AG04450 (cell line): ENCODE data around the gene TSHZ2. TPM values are rescaled to one million over a fixed set of nuclear protein-coding genes. Genes with fewer than 3 reads are reported as not detected.

Experiments
- CTCF ChIA-PET: fragments of 300-600, 350-600 bp; formaldehyde crosslinking; extraction: SDS; loops from one replicate; lab custom pipeline; 2022; ENCODE audit warnings: antibody characterized with exemption, inconsistent platforms; lab: Charles Lee
- POLR2A ChIA-PET: fragments of 350-600 bp; formaldehyde crosslinking; extraction: SDS; loops from one replicate; lab custom pipeline; 2021; ENCODE audit warnings: antibody characterized with exemption, inconsistent platforms; lab: Yijun Ruan, JAX
- DNase-seq: peaks from one replicate; pipeline ENCODE4 v3.0.0-alpha.2; 2011; ENCODE audit warnings: low read depth, low spot score
- H3K27ac ChIP-seq: one replicate; pipeline ENCODE4 v1.5.1; 2012; ENCODE audit warnings: low read depth, low read length, control low read depth
- H3K27me3 ChIP-seq: one replicate; pipeline ENCODE4 v1.6.0; 2012; ENCODE audit warnings: low read length; ENCODE audit not compliant: control insufficient read depth, insufficient read depth
- H3K4me3 ChIP-seq: 2 replicates; pipeline ENCODE4 v1.5.1; 2011; ENCODE audit warnings: mild to moderate bottlenecking, low read depth, low read length, control low read depth
- H3K9me3 ChIP-seq: 2 replicates; pipeline ENCODE4 v1.5.1; 2012; ENCODE audit warnings: low read length; ENCODE audit not compliant: control insufficient read depth, insufficient read depth
- polyA plus RNA-seq: library from polyadenylated mRNA; depleted of rRNA; stranded (reverse); fragments of >200 nt; gene quantifications from 2 replicates; pipeline ENCODE4 v1.2.3, GENCODE V29; 2011
- TF ChIP-seq, protein P1 (sequence below): IDR thresholded peaks from 2 replicates; pipeline ENCODE4 v1.5.1; 2011; ENCODE audit warnings: low read depth, low read length, control low read depth, inconsistent platforms

TSHZ2 gene
- polyA plus RNA-seq, 1 experiment, result not detected

DNA sequence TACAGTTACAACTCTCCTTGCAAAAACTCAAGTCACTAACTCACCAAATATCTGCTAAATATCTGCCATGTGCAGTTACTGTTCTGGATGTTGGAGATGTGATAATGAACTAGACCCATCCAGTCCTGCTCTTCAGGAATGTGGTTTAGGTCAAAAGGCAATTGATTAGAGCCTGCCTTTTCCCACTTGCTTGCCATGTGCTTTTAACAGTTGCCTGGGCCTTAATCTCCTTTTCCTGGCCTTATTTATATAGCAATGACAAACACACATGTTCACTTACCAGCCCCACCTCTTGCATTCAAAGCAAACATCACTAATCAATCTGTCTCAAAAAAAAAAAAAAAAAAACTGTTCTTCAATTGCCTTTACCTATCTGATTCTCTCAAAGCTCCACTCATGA is 422.3 kb downstream of the TSHZ2 start:
- no peak for DNase-seq
- CTCF ChIA-PET, result interaction anchor here (0.6 kb wide), 1 partner anchor 10 kb away, joined by 6 read pairs; no protein-coding TSS in a partner anchor
- Histone ChIP-seq H3K4me3 (no peak overlapping the region), H3K27ac (no peak overlapping the region), H3K9me3 (no peaks in the 10 kb centered on the region), H3K27me3 (no peaks in the 10 kb centered on the region)
- TF ChIP-seq, protein P1, sequence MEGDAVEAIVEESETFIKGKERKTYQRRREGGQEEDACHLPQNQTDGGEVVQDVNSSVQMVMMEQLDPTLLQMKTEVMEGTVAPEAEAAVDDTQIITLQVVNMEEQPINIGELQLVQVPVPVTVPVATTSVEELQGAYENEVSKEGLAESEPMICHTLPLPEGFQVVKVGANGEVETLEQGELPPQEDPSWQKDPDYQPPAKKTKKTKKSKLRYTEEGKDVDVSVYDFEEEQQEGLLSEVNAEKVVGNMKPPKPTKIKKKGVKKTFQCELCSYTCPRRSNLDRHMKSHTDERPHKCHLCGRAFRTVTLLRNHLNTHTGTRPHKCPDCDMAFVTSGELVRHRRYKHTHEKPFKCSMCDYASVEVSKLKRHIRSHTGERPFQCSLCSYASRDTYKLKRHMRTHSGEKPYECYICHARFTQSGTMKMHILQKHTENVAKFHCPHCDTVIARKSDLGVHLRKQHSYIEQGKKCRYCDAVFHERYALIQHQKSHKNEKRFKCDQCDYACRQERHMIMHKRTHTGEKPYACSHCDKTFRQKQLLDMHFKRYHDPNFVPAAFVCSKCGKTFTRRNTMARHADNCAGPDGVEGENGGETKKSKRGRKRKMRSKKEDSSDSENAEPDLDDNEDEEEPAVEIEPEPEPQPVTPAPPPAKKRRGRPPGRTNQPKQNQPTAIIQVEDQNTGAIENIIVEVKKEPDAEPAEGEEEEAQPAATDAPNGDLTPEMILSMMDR, result no peak
- POLR2A ChIA-PET, result no interaction called here

DNA sequence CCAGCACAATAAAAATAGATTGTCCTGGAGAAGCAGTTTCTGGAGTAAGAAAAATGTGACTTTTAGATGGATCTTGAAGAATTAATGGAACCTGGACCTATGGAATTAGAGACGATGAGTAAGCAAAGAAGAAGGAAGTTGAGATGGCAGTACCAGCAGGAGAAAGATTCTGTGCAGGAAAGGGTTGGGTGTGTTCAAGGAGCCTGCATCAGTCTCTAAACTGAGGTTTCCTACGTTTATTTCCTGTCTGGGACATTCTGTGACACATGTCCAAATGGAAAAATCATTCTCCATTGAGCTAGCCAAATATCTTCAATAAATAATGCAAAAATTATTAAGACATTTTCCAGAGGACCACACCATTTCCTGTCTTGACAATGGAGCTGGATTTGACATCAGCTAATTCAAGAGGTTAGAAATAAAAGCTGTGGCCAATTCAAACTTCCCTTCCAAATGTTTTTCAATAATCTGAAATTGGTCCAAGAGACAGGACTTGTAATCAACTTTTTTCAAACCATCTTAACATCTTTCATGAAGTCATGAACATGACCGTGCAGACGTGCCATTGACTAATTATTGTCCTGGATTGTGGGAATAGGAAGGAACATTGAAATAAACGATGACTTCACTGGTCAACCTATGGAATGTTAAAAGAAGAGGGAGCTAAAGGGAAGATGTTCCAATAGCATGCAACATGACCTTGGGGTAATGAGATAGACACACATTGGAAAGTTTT is 423.2 kb downstream of the TSHZ2 start:
- Histone ChIP-seq H3K4me3 (no peak overlapping the region), H3K9me3 (no peaks in the 10 kb centered on the region), H3K27me3 (no peaks in the 10 kb centered on the region), H3K27ac (no peak overlapping the region)
- CTCF ChIA-PET, result no interaction called here
- TF ChIP-seq, protein P1, result no peak
- DNase-seq, result no peak
- POLR2A ChIA-PET, result no interaction called here

DNA sequence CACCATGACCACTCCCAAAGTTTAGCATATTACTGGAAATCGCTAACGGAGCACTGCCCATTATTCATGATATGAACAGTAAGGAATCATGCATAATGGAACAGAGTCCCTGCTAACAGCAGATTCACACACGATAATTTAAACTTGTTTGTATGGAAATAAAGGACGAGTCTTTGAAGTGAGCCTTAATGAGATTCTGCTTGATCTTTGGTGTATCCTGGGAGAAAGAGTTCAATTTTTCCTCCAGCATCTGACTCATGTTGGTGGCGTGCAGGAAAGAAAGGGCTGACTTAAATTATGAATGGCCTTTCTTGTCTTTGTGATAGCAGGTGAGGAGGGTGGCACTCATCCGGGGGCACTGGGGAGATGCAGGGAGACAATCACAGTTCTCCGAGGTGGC is 426.9 kb downstream of the TSHZ2 start:
- Histone ChIP-seq H3K4me3 (no peak overlapping the region), H3K27me3 (no peaks in the 10 kb centered on the region), H3K27ac (no peak overlapping the region), H3K9me3 (no peaks in the 10 kb centered on the region)
- CTCF ChIA-PET, result no interaction called here
- POLR2A ChIA-PET, result no interaction called here
- TF ChIP-seq, protein P1, result no peak
- DNase-seq, result no peak

DNA sequence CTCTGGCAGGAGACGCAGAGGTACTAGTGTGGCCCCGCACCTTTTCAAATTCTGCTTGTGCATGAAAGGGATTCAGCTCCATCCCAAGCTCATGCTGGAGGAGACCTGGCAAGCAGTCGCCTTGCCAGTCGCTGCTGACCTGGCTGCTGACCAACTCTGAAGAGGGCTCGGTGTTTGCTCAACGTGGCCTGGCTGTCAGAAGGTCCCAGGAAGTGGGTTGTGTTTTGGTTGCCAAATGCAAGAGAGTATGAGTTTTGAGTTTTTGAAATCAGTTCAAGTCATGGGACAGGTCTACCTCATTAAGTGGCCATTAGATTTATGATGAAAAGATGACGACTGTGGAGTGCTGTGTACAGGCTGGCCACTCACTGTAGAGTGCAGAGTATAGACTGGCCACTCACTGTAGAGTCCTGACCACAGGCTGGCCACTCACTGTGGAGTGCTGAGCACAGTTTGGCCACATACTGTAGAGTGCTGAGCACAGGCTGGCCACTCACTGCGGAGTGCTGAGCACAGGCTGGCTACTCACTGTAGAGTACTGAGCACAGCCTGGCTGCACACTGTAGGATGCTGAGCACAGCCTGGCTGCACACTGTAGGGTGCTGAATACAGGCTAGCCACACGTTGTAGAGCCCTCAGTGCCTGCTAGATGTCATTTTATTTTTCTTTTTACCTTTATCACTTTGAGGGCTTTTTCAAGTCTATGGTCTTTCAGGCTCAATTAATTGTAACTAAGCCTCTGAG is 427.6 kb downstream of the TSHZ2 start:
- Histone ChIP-seq H3K27ac (no peak overlapping the region), H3K9me3 (no peaks in the 10 kb centered on the region), H3K27me3 (no peaks in the 10 kb centered on the region), H3K4me3 (no peak overlapping the region)
- ChIA-PET CTCF (no interaction called here), POLR2A (no interaction called here)
- no peak for DNase-seq
- TF ChIP-seq, protein P1, result no peak
